HepG2 (cell line): ENCODE data around the gene REG1B. TPM values are rescaled to one million over a fixed set of nuclear protein-coding genes. Genes with fewer than 3 reads are reported as not detected.
A peak's percentile ranks its signal among the peaks of the same experiment; 100 is the strongest.
"Not testable (repeated sequence)": the region's sequence is repeated elsewhere in the genome, so short reads cannot be mapped to it uniquely, and the experiment has no call there.

ENCODE experiments used
- ATAC-seq: fragments of 200-7000 bp; cut with Tn5 transposase; 3 replicates; pipeline ENCODE4 v1.9.1; 2020; ENCODE audit warnings: mild to moderate bottlenecking, moderate library complexity
- BruUV-seq: library from RNA; stranded (reverse); fragments of 400-500 nt; replicated peaks from 2 replicates; lab custom pipeline; 2021; lab: Mats Ljungman, UMichigan
- CTCF ChIA-PET: fragments of 300-600 bp; formaldehyde crosslinking; extraction: SDS; loops from one replicate; lab custom pipeline; 2021; ENCODE audit warnings: low total read pairs, inconsistent platforms, low intra/inter-chr PET ratio; lab: Yijun Ruan, JAX
- POLR2A ChIA-PET: fragments of 350-600 bp; sonication (Branson Sonifier 250); formaldehyde crosslinking; loops from one replicate; lab custom pipeline; 2020; ENCODE audit warnings: antibody characterized with exemption, inconsistent platforms; lab: Yijun Ruan, JAX
- DNase-seq: peaks from one replicate; pipeline ENCODE4 v3.0.0-alpha.2; 2015; ENCODE audit warnings: low spot score
- FAIRE-seq: peaks from 3 replicates; lab custom pipeline; 2011; peaks lifted over from hg19 to GRCh38; lab: Jason Lieb, UNC
- H2AFZ ChIP-seq: one replicate; pipeline ENCODE4 v1.6.1; 2011; ENCODE audit warnings: low read length, inconsistent platforms
- H3K27ac ChIP-seq: fragments of 300-600 bp; 3 replicates; pipeline ENCODE4 v1.8.0; 2011; ENCODE audit warnings: mixed run types, mild to moderate bottlenecking, mixed read lengths, low read length, inconsistent platforms; ENCODE audit not compliant: insufficient read depth; ENCODE audit errors: extremely low read length
- H3K27me3 ChIP-seq, 2 experiments: fragments of 200-600 bp in 1 of 2; 2 replicates in 1 of 2; 3 replicates in 1 of 2; pipeline versions ENCODE4 v1.6.0 to v1.8.0; 2011; ENCODE audit warnings: low read length in 2 of 2, mild to moderate bottlenecking in 2 of 2, moderate library complexity in 2 of 2, inconsistent platforms in 1 of 2; ENCODE audit not compliant: insufficient read depth in 2 of 2, control insufficient read depth in 1 of 2
- H3K36me3 ChIP-seq, 2 experiments: fragments of 200-600 bp in 1 of 2; replicated peaks in 1 of 2; 2 replicates in 1 of 2; 3 replicates in 1 of 2; pipeline versions ENCODE4 v1.5.1 to v1.8.0; 2011; ENCODE audit warnings: low read length in 2 of 2, inconsistent platforms in 1 of 2; ENCODE audit not compliant: insufficient read depth in 2 of 2, control insufficient read depth in 1 of 2
- H3K4me1 ChIP-seq: 2 replicates; pipeline ENCODE4 v1.5.1; 2012; ENCODE audit warnings: low read length, inconsistent platforms; ENCODE audit not compliant: insufficient read depth
- H3K4me2 ChIP-seq: 2 replicates; pipeline ENCODE4 v1.6.0; 2011; ENCODE audit warnings: low read depth, low read length, inconsistent platforms
- H3K4me3 ChIP-seq, 3 experiments: fragments of 200-600 bp in 1 of 3; sonication (generic), shearing (Covaris generic) in 1 of 3; replicated peaks in 1 of 3; 2 replicates each; pipeline ENCODE4 v1.5.1; 2011 to 2016; ENCODE audit warnings: low read length in 3 of 3, inconsistent platforms in 2 of 3, low read depth in 2 of 3, mild to moderate bottlenecking in 2 of 3, control low read depth in 1 of 3, mixed read lengths in 1 of 3; ENCODE audit not compliant: insufficient read depth in 1 of 3
- H3K79me2 ChIP-seq: one replicate; pipeline ENCODE4 v1.6.1; 2011; ENCODE audit warnings: low read length, inconsistent platforms; ENCODE audit not compliant: insufficient read depth
- H3K9ac ChIP-seq: 2 replicates; pipeline ENCODE4 v1.6.0; 2011; ENCODE audit warnings: mild to moderate bottlenecking, low read depth, low read length, inconsistent platforms; ENCODE audit not compliant: insufficient read depth
- H3K9me3 ChIP-seq: 2 replicates; pipeline ENCODE4 v1.5.1; 2012; ENCODE audit warnings: mild to moderate bottlenecking, low read length
- H4K20me1 ChIP-seq: 2 replicates; pipeline ENCODE4 v1.6.0; 2011; ENCODE audit warnings: inconsistent platforms, mild to moderate bottlenecking, low read length, moderate library complexity; ENCODE audit not compliant: insufficient read depth
- CTCF ChIP-seq: sonication (generic); formaldehyde crosslinking; IDR thresholded peaks from 2 replicates; pipeline ENCODE4 v1.5.0; 2020; ENCODE audit warnings: mild to moderate bottlenecking, missing genetic modification reagents, moderate library complexity
- KAT2B ChIP-seq: fragments of 150-350 bp; IDR thresholded peaks from 2 replicates; pipeline ENCODE4 v1.6.1; 2014; ENCODE audit warnings: low read depth, low read length, borderline replicate concordance
- SMC3 ChIP-seq: IDR thresholded peaks from 2 replicates; pipeline ENCODE4 v1.6.1; 2011; ENCODE audit warnings: low read length, improper control_type of control experiment
- STAG1 ChIP-seq: sonication (generic); formaldehyde crosslinking; IDR thresholded peaks from 2 replicates; pipeline ENCODE4 v1.4.0; 2020; ENCODE audit warnings: missing genetic modification reagents
- WGBS: methylation state at CpG from one replicate; pipeline ENCODE4 v1.1.6; 2017; ENCODE audit warnings: low lambda C conversion rate; 5-methylcytosine and 5-hydroxymethylcytosine counted together
- in situ Hi-C: cut with HindIII; loops from 2 replicates; pipeline ENCODE4 v1.10.0; 2017; ENCODE audit warnings: low pct_unique_long_range_greater_than_20kb; ENCODE audit not compliant: extremely low pct_ligation_motif_present
- intact Hi-C: fragments of 100-400 bp; cut with micrococcal nuclease; formaldehyde crosslinking; loops from one replicate; pipeline ENCODE4 v1.10.0; 2022; ENCODE audit not compliant: unreplicated experiment
- polyA plus RNA-seq, 8 experiments: library from polyadenylated mRNA; depleted of rRNA in 3 of 8; stranded (reverse) in 7 of 8; unstranded in 1 of 8; fragments of >200 nt; fragmentation: Illumina TruSeq in 4 of 8; extraction: Trizol in 4 of 8; gene quantifications; 2 replicates each; pipeline versions ENCODE4 v1.2.1 to v1.2.3, GENCODE V29; 2011 to 2016; ENCODE audit warnings: low read depth in 4 of 8, missing spikeins in 1 of 8, mixed read lengths in 1 of 8; ENCODE audit not compliant: insufficient read depth in 1 of 8
- total RNA-seq, 5 experiments: library from RNA; depleted of rRNA; stranded (reverse); fragments of >200 nt; fragmentation: Illumina TruSeq; extraction: Trizol; gene quantifications; 2 replicates each; pipeline ENCODE4 v1.2.3, GENCODE V29; 2016; ENCODE audit warnings: low read depth in 1 of 5

The REG1B gene
- total and polyA plus RNA-seq, 2 of the 13 experiments (the other 11 are each of a cell fraction or from before 2014, with no cell fraction given) = not detected

GRCh38 chr2:79053486-79053885 lies 34.3 kb downstream of the REG1B start:
- H4K20me1 ChIP-seq, H3K79me2 ChIP-seq, H3K4me1 ChIP-seq, H3K36me3 ChIP-seq, H2AFZ ChIP-seq, DNase-seq, H3K9ac ChIP-seq, CTCF ChIA-PET, in situ Hi-C loops, H3K4me2 ChIP-seq, H3K27me3 ChIP-seq, intact Hi-C loops, BruUV-seq, H3K27ac ChIP-seq, H3K9me3 ChIP-seq, H3K4me3 ChIP-seq, POLR2A ChIA-PET, ATAC-seq, FAIRE-seq: not testable (repeated sequence)
- WGBS = 0% methylated on average over 2 of the region's 5 CpGs

GRCh38 chr2:79041032-79041448 lies 46.8 kb downstream of the REG1B start:
- no peaks in the 10 kb centered on the region for H3K79me2 ChIP-seq
- ATAC-seq (peak; percentile 93), DNase-seq (peak; percentile 15), FAIRE-seq (peak; percentile 53)
- no peak overlapping the region for H2AFZ ChIP-seq
- CTCF ChIA-PET = interaction anchor here (1.2 to 2.5 kb wide), 2 partner anchors 179 to 846 kb away, joined by 3 to 9 read pairs; no protein-coding TSS in a partner anchor
- H3K36me3 ChIP-seq = no peaks in the 10 kb centered on the region
- 0% methylated on average over 1 of the region's 1 CpG for WGBS
- no peaks in the 10 kb centered on the region for H3K4me1 ChIP-seq
- no TSS peak for BruUV-seq
- no peak overlapping the region for H3K27ac ChIP-seq
- H3K9ac ChIP-seq = no peak overlapping the region
- no peak overlapping the region for H3K4me2 ChIP-seq
- intact Hi-C loops = loop anchor here (1.0 kb wide), 3 partner anchors 178 to 846 kb away; no protein-coding TSS in a partner anchor
- POLR2A ChIA-PET = no interaction called here
- no peaks in the 10 kb centered on the region for H3K9me3 ChIP-seq
- in situ Hi-C loops = loop anchor here (5.0 to 10.0 kb wide), 2 partner anchors 176 to 854 kb away; no protein-coding TSS in a partner anchor
- H4K20me1 ChIP-seq = no peaks in the 10 kb centered on the region
- no peak overlapping the region for H3K4me3 ChIP-seq
- no peaks in the 10 kb centered on the region for H3K27me3 ChIP-seq
- TF ChIP-seq KAT2B (no peak), SMC3 (peak; percentile 55; the same call in 1 of the 2 replicates), STAG1 (CRISPR knock-in tag) (peak; percentile 57), CTCF (CRISPR knock-in tag) (peak; percentile 58)
